ENCODE results near the gene CILP2.

CILP2 gene

GRCh38 chr19:19544954-19545591 lies 7.0 kb downstream of the CILP2 start:
- DNase-seq (ENCODE audit: low spot score): no peak

DNA sequence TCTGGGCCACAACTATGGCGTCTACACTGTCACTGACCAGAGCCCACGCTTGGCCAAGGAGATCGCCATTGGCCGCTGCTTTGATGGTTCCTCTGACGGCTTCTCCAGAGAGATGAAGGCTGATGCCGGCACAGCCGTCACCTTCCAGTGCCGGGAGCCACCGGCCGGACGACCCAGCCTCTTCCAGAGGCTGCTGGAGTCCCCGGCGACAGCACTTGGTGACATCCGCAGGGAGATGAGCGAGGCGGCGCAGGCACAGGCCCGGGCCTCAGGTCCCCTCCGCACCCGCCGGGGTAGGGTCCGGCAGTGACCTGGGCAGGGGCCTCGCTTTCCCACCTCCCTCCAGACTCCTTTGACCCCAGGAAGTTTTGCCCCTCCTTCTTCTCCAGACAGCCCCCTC lies 7.6 kb downstream of the CILP2 start:
- no peak for DNase-seq (ENCODE audit: low spot score)

GRCh38 chr19:19546751-19547162 lies 8.7 kb downstream of the CILP2 start:
- DNase-seq (ENCODE audit: low spot score): no peak

DNA sequence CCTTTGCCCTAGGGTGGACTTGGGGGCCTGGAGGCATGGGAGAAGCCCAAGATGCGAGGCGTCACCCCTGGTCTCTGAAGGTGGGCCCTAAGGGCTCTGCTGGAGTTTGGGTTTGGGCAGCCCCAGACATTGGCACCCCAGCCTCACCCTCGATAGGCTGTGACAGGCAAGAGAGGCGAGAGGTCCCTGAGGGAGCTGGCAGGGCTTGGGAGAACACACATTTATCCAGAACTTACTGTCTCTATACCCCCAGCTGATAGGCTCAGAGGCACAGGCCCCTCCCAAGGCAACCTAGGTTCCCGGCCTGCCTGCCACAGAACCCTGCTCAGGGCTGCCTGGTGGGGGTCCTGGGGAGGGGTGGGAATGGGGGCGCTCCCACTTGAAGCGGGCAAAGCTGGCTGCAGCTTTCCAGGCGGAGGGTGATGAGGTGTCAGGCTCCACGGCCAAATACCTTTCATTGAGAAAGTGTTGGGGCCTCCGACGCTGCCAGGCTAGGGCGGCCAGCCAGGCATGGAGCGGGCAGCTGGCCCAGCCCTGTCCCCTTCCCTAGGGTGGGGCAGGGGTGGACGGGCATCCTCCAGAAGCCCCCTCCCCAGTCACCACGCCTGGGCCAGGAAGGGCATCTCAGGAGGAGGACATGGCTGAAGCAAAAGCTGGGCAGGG lies 9.7 kb downstream of the CILP2 start:
- no peak for DNase-seq (ENCODE audit: low spot score)

DNA sequence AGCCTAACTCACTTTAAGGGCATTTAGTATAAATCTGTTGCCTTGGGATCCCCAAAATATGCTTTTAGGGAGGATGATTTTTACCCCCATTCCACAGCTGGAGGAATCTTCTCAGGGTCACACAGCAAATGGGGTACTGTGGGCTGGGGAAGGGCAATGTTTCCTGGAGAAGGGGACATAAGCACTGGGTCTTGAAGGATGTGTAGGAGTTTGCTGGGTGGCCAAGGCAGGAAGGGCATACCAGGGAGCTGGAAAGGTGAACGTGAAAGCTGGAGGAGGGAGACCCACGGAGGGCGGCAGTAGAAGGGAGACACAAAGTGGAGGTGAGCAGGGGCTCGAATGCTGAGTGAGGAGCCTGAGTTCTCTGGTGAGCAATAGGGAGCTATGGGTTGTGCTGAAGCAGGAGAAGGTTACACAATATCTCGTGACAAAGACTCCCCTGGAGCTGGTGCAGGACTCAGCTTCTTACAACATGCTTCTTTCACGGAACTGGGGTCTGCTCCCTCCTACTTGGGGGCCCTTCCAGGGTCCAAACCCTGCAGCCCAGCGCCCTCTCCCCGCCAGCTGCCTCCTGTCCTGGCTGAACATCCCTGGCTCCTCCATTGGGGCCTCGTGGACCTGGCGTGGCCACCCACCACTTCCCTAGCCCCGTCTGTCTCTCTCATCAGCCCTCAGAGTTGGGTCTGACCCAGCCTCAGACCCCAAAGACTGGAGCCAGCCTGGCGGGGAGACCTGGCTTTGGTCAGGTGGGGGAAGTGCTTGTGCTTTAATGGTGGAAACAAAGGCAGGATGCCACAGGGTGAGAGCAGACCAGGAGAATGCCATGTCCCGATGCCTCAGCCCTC lies 11.1 kb downstream of the CILP2 start:
- DNase-seq (ENCODE audit: low spot score): no peak

DNA sequence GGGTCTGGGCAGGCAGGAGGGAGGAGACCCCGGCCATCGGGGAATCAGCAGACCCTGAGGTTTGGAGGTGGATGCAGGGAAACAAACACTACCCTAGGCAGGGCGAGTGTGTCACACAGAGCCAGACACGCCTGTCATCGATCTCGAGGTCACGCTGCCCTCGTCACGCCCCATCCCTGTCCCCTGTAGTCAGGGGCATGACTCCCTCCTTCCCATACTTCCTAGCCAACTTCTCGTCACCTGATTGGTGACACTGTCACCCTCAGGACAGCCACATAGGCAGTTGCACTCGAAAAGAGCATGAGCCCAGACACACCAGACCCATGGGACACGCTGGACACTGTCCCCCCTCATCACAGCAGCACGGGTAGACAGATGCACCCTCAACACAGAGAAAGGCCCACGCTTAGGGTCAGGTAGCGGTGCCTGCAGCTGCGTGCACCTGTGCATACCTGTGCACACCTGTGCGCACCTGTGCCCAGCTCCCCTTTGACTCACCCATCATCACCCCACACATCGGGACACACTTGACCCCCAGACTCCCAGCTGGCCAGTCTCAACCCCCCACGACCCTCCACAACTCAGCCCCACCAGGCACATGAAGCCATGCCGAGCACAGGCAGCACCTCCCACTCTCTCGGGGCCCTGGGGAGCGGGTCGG lies 11.9 kb downstream of the CILP2 start:
- DNase-seq (ENCODE audit: low spot score): no peak

GRCh38 chr19:19550485-19550929 lies 12.4 kb downstream of the CILP2 start:
- DNase-seq (ENCODE audit: low spot score): no peak

- no peak for DNase-seq (ENCODE audit: low spot score)
These were observed 13.1 kb downstream of the CILP2 start for GRCh38 chr19:19550972-19551852.

DNA sequence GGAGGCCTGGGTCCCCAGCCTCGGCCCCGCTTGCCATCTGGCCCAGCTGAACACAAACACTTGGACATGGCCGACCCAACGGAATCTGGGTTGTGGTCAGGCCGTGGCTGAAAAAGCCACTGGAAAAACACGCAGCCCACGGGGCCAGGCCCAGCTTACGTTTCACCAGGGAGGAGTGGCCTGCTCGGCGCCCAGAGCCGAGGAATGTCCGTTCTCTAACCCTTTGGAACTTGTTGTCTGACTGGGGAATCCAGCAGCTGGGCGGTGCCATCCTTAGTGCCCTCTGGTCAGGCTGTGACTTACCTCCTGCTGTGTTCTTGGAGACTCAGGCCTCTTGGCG lies 13.8 kb downstream of the CILP2 start:
- no peak for DNase-seq (ENCODE audit: low spot score)

- no peak for DNase-seq (ENCODE audit: low spot score)
These were observed 14.7 kb downstream of the CILP2 start for GRCh38 chr19:19552798-19553197.

DNA sequence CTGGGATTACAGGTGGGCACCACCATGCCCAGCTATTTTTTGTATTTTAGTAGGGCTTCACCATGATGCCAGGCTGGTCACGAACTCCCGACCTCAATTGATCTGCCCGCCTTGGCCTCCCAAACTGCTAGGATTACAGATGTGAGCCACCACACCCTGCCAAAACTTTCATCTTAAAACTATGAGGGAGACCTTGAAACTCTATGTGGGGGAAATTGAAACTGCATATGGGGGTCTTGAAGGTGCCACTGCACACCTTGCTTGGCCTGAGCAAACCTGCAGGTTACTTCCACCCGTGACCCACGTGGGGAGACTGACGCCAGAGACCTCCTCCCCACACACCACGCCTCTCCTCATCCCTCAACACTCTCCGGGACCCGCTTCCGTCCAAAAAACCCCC lies 15.6 kb downstream of the CILP2 start:
- DNase-seq (ENCODE audit: low spot score): no peak

GRCh38 chr19:19554074-19555023 lies 16.3 kb downstream of the CILP2 start:
- peak; percentile 63 for DNase-seq (ENCODE audit: low spot score)

DNA sequence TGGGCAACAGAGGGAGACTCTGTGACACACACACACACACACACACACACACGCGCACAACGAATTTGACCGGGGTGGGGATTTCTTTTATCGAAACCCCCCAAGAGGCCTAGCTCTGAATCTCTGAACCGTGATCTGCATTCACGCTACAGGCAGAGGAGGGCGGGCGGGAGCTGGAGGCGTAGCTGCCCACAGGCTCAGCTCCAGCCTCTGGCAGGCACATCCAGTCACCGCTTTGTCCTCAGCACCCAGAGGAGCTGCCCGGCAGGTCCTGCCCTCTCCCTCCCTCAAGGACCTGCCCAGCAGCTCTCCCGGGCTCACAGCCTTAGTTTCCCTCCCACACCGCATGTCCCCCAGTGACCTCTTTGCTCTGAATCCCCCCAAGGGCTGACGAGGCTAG lies 20.0 kb downstream of the CILP2 start:
- no peak for DNase-seq (ENCODE audit: low spot score)

- no peak for DNase-seq (ENCODE audit: low spot score)
These were observed 20.6 kb downstream of the CILP2 start for GRCh38 chr19:19558636-19559035.

GRCh38 chr19:19559931-19560330 lies 21.9 kb downstream of the CILP2 start:
- no peak for DNase-seq (ENCODE audit: low spot score)

GRCh38 chr19:19561946-19562664 lies 24.0 kb downstream of the CILP2 start:
- no peak for DNase-seq (ENCODE audit: low spot score)

GRCh38 chr19:19562665-19563347 lies 24.7 kb downstream of the CILP2 start:
- no peak for DNase-seq (ENCODE audit: low spot score)

- no peak for DNase-seq (ENCODE audit: low spot score)
These were observed 25.3 kb downstream of the CILP2 start for GRCh38 chr19:19563348-19563848.

DNA sequence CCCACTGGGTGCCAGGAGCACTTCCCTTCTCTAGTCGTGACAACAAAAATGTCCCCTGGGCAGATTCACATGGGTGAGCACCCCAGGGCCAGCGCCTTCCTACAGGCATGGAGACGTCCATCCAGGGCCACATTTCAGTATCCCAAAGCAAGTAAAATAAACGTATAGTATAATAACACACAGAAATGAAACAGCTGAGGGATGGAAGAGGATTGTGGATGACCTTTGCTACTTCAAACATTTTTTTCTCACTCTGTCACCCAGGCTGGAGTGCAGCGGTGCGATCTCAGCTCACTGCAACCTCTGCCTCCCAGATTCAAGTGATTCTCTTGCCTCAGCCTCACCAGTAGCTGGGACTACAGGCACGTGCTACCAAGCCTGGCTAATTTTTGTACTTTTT lies 28.2 kb downstream of the CILP2 start:
- DNase-seq (ENCODE audit: low spot score): no peak

Data from activated CD4-positive, alpha-beta T cell treated with anti-CD3 and anti-CD28 coated beads, Interleukin-2, Interleukin-4, amounts not matched to agents 100 ng/mL and 50 ng/mL, durations not matched to agents 16 hours and 8 hours (primary cell).